Superior temporal gyrus (tissue), 1 donor: ENCODE measurements around the gene ELMO1.

Source experiments
- DNase-seq: peaks from one replicate; pipeline ENCODE4 v3.0.0-alpha.2; 2016; ENCODE audit errors: extremely low spot score

ELMO1 gene

GRCh38 chr7:36918591-36918990 is 530.1 kb downstream of the ELMO1 start:
- DNase-seq = no peak

DNA sequence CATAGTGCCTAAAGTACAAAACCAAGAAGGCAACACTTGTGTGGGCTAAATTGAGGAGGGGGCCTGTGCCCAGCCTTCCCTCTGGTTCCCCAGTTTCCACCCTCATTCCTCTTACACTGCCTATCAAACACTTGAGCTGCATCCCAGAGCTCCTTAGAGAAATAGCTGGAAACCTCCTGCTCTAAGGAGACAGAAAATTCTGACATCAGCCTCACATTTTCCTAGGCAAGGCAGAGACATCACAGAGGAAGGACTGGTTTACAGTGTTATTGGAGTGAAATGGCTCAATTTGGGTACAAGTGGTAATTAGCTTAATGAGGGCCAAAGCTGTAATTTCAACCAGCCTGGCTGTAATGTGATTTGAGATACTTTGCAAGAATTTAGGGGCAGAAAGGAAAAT is 532.0 kb downstream of the ELMO1 start:
- DNase-seq = no peak

GRCh38 chr7:36916116-36916515 is 532.5 kb downstream of the ELMO1 start:
- no peak for DNase-seq

DNA sequence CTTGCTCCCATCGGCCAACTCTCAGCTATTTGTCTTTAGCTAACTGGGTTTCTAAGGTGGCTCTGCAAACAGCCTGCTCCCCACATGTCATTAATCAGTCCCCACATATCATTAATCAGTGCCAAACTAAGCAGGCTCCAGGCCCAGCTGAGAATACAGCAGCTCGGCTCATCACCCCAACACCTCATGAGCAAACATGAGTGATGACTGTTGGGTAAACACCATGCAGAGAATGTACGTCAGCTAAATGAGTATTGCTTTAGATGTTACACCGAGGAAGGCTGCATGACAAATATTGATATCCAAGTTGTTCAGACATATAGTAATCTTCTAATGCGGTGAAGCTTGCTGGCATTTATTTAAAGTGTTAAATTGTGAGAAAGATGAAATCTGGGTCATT is 536.9 kb downstream of the ELMO1 start:
- DNase-seq = no peak

GRCh38 chr7:36910859-36911258 is 537.8 kb downstream of the ELMO1 start:
- no peak for DNase-seq

DNA sequence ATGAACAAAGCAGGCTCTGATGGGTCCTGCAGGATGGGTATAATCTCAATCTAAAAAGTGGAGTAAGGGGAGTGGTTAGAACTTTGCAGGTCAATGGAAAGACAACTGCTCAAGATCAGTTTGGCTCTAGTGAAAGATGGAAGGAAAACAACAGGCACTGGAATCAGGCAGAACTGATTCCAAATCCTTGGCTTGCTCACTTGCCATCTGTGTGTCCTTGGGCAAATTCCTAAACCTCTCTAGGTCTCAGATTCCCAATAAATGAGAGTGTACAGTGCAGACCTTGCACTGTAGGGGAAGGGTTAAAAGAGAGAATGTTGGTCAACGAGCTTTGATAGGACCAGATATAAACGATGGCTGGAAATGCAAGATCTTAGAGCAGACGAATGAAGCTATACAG is 538.3 kb downstream of the ELMO1 start:
- no peak for DNase-seq

- DNase-seq = no peak
These were observed 541.6 kb downstream of the ELMO1 start for GRCh38 chr7:36906956-36907635.

DNA sequence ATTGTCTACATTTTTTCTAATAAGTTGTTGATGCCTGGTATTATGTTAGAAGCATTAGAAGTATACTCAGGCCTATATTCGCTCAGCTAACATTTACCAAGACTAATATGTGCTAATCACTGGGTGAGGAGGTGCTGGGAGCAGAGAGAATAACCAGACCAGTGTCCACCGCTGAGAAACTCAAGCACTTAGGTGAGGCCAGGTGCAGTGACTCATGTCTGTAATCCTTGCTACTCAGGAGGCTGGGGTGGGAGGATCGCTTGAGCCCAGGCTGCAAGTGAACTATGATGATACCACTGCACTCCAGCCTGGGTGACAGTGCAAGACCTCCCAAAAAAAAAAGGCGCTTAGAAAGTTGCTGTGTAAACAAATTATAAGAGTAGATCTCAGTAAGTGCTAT is 542.2 kb downstream of the ELMO1 start:
- DNase-seq = no peak

DNA sequence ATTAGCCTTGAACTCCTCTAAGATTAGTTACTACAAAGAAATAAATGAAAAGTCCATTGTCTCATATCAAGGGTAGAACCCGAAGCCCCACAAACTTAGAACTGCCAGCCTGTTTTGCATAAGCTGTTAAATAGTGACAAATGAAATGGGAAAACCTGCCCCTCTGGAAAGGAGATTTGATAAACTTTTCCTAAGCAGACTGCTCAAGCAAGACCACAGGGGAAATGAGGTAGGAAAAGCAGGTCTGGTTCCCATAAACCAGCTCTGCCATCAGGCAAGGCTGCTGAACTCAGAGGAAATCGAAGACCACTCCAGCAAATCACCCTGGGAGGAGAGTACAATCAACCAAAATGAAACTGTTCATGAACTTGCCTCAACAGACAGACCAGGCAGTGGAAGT is 542.8 kb downstream of the ELMO1 start:
- no peak for DNase-seq

GRCh38 chr7:36904802-36905201 is 543.9 kb downstream of the ELMO1 start:
- no peak for DNase-seq

DNA sequence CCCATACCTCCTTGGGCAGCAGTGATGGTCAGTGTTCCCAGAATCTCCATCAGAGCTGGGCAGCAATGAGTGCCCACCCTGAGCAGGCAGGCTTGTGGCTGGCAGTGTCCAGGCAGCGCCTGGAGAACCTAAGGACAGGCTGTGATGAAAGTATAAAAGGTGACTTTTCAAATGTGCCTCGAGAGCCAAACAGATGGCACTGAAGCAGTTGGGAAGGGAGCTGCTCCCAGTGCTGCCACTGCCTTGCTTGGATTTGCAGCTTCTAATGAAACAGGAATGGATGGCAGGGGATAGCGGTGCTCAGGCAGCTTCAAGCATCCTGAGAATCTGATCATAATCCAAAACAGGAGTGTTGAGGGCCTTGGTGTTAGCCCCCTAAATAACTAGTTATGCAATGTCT is 544.6 kb downstream of the ELMO1 start:
- no peak for DNase-seq

- no peak for DNase-seq
These were observed 547.5 kb downstream of the ELMO1 start for GRCh38 chr7:36900988-36901710.

- DNase-seq = no peak
These were observed 550.5 kb downstream of the ELMO1 start for GRCh38 chr7:36898186-36898585.

DNA sequence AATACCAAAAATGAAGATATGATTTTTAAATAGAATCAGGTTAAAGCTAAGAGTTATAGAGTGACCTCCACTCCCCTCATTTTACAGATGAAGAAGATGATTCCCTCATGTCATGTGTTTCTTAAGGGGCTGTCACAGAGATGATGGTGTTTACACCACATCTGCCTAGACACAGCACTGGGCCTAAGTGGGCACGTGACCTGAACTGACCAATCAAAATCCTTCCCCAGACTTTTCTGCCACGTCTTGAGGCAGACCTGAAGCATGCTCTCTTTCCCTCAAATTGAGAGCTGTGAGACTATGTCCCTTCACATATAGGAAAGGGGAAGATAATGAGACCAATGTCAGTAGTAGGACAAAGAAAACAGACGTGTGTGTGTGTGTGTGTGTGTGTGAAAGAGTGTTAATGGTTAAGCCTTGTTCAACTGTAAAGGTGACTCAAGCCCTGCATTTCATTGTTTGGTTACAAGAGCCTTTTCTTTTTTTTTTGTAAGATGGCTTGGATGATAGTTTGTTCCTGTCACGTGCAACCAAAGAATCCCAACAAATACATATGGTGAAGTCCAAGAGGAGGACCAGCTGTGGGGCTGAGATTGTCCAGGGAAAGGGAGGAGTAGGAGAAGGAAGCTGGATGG is 551.6 kb downstream of the ELMO1 start:
- no peak for DNase-seq

DNA sequence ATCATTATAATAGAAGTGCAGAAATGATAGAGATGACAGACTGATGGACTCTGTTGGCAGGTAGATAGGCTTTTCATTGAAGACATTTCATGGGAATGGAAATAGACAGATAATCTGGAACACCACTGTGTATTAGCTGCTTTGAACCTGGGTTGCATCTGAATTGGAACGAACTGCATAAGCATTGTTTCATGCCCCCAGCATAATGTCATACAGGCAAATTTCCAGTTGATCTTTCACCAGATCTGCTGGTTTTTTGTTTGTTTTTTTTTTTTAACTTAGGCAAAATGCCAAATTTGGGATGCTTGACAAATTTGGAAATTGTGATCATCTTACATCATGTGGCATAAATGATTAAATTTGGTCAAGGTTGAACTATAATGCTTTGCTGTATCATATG is 552.2 kb downstream of the ELMO1 start:
- no peak for DNase-seq

GRCh38 chr7:36895192-36895591 is 553.5 kb downstream of the ELMO1 start:
- no peak for DNase-seq

DNA sequence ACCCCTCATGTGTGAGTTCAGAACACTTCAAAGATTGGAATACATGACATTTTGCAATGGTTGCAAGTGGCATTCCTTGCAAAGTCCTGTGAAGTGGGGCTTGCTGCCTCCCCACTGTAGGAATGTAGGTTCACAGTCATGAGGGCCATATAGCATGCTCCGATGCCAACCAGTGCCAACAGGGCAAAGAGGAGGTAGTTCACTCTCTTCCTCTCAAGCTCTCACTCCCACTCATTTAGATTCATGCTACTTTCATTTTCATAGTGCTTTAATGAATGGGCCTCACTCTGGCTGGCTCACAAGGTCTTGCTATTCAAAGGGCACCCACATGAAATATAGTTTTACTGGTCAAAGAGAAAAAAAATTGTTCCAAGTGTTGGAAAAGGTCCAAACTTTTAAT is 554.5 kb downstream of the ELMO1 start:
- no peak for DNase-seq

- no peak for DNase-seq
These were observed 559.5 kb downstream of the ELMO1 start for GRCh38 chr7:36889182-36889581.

GRCh38 chr7:36887969-36888368 is 560.7 kb downstream of the ELMO1 start:
- no peak for DNase-seq

DNA sequence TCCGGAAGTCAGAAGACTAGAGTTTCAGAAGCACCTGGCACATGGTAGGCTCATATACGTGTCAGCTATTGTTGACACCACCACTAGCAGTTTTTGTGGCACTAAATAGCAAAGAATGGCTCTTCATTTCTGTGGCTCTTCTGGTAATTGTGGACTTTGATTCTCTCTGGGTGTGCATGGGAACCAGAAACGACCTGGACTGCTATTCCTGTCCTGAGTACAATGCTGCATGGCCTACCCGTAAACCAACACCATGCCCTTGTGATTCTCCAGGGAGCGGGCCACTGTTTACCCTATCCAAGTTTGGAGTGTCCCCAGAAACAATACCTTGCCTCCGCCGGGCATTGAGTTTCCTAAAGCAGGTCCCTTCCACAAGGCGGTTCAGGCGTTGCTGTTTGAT is 561.4 kb downstream of the ELMO1 start:
- no peak for DNase-seq

GRCh38 chr7:36884910-36885309 is 563.8 kb downstream of the ELMO1 start:
- DNase-seq = no peak

DNA sequence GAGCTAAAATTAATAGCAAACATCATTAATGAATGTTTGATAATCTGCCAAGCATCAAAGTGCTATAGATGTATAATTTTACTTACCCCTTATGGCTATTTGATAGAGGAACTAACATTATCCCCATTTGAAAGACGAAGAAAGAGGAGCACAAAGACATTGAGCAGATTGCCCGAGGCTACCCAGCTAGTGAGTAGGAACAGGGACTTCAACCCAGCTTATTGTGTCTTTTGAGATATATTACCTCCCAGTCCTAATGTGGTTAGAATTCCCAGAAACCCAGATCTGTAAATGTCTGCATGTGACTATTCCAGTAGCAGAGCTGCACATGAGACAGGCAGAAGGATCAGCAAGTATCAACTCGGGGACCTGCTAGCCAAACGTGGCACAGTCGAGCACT is 564.3 kb downstream of the ELMO1 start:
- DNase-seq = no peak

- DNase-seq = peak; percentile 39
These were observed 567.3 kb downstream of the ELMO1 start for GRCh38 chr7:36881233-36881874.
